Bronchial epithelial cell (primary cell): ENCODE results near the gene EPB41L4B. TPM values are rescaled to one million over a fixed set of nuclear protein-coding genes. Genes with fewer than 3 reads are reported as not detected.
A peak's percentile ranks its signal among the peaks of the same experiment; 100 is the strongest.

Experiments used
- DNase-seq: peaks from one replicate; pipeline ENCODE4 v3.0.0-alpha.2; 2010; ENCODE audit warnings: low read depth
- FAIRE-seq: peaks from 2 replicates; lab custom pipeline; 2011; peaks lifted over from hg19 to GRCh38; lab: Jason Lieb, UNC
- H3K27me3 ChIP-seq: 2 replicates; pipeline ENCODE4 v1.5.1; 2011; ENCODE audit warnings: low read length; ENCODE audit not compliant: control insufficient read depth, insufficient read depth
- H3K36me3 ChIP-seq: 2 replicates; pipeline ENCODE4 v1.5.1; 2011; ENCODE audit warnings: low read length; ENCODE audit not compliant: control insufficient read depth, insufficient read depth
- H3K4me3 ChIP-seq: 2 replicates; pipeline ENCODE4 v1.5.1; 2011; ENCODE audit warnings: mild to moderate bottlenecking, low read depth, low read length, control low read depth
- CTCF ChIP-seq: IDR thresholded peaks from 2 replicates; pipeline ENCODE4 v1.5.1; 2011; ENCODE audit warnings: mild to moderate bottlenecking, moderate library complexity, low read length, control low read depth, inconsistent platforms; ENCODE audit not compliant: insufficient read depth, severe bottlenecking
- total RNA-seq: library from RNA; depleted of rRNA; stranded (reverse); fragments of >200 nt; gene quantifications from 2 replicates; pipeline ENCODE4 v1.2.1, GENCODE V29; 2014

Gene EPB41L4B
- total RNA-seq, 1 donor from 2014 or later, result 30.3 TPM

DNA sequence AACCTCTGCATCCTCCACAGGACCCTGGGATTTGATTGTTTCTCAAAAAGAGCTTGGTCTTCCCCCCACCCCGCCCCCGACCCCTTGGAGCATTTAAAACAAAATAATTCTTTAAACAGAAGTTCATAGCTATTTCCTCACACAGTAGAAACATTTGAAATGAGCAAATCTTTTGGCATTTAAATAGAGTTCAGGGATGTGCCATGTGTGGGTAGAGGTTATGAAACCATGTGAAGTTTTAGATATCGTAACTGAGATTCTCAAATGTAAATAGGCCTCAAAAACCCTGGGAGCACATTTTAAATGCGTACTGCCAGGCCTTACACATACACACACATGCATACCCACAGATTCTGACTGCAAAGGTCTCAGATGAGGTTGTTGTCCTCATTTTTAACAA is 66.5 kb downstream of the EPB41L4B start:
- FAIRE-seq (no peak), DNase-seq (peak; percentile 69)
- Histone ChIP-seq H3K36me3 (peaks cover 8% of the 10 kb centered on the region), H3K4me3 (no peak overlapping the region), H3K27me3 (no peaks in the 10 kb centered on the region)
- no peak for TF ChIP-seq CTCF

DNA sequence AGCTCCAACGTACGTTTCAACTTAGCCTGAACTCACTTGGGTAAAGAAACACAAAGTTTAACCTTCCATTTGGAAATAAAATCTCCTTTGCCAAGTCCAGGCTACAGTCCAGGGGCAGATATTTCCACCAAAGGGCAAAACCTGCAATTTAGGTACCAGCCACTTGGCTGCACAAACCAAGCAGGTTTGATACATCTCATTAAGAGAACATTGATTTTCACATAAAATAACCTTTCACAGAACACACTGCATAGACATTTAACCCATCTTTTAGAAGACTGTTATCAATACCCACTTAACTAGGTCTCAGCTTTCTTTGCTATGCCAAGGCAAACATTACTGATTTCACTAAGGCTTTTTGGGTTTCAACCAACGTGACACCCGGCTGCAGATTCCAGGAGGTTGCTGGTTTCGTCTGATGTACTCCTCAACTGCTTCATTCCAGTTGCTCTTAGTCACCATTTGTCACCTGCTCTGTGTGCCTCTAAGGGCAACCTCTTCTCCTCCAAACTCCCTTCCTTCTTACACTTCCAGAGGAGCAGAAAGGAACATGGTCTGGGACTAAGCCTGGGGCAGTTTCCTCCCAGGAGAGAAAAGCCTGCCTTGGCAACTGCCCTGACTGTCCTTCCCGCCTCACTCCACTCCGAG is 67.1 kb downstream of the EPB41L4B start:
- DNase-seq (peak; percentile 86), FAIRE-seq (peak; percentile 89)
- H3K36me3 ChIP-seq, result peaks cover 8% of the 10 kb centered on the region
- no peaks in the 10 kb centered on the region for H3K27me3 ChIP-seq
- TF ChIP-seq CTCF, result peak; percentile 4
- no peak overlapping the region for H3K4me3 ChIP-seq

DNA sequence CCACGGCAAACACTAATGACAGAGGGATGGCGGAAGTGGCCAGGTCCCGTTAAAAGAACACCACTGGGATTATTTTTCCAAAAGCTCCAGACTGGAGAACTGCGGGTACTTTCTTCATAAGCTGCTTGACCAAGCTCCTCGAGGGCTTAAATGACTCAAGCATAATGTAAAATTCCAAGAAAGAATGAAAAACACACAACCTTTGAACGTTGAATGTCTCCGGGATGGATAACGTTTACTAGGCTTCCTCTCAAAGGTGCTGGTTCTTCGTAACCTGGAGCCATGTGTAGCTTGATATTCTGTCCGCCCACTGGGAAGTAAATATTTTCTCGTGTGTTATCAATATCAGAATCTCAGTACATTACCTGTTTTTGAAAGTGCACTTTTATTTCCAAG is 67.6 kb downstream of the EPB41L4B start:
- no peaks in the 10 kb centered on the region for H3K27me3 ChIP-seq
- FAIRE-seq (no peak), DNase-seq (no peak)
- no peak for TF ChIP-seq CTCF
- H3K36me3 ChIP-seq, result peaks cover 8% of the 10 kb centered on the region
- no peak overlapping the region for H3K4me3 ChIP-seq

DNA sequence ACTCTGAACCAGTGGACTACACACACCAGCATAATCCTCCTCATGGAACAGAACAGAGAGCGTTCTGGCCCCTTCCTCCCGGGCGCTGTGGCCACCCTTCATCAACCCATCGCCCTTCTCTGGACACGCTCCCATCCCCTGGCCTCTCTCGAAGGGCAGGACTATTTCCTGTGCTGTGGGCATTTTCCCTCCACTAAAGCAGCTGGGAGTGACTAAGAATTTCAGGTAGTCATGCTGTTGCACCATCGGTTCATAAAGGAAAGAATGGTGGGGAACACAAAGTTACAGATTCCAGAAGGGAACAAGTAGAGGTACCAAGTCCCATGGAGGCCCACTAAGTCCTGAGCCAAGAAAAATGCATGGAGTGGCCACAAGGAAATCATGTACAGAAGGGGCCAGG is 68.6 kb downstream of the EPB41L4B start:
- DNase-seq, result peak; percentile 86
- no peak for FAIRE-seq
- H3K36me3 ChIP-seq, result peaks cover 5% of the 10 kb centered on the region
- H3K27me3 ChIP-seq, result no peaks in the 10 kb centered on the region
- no peak overlapping the region for H3K4me3 ChIP-seq
- TF ChIP-seq CTCF, result no peak

- H3K27me3 ChIP-seq, result no peaks in the 10 kb centered on the region
- no peak for TF ChIP-seq CTCF
- H3K4me3 ChIP-seq, result no peak overlapping the region
- no peak for FAIRE-seq
- no peak for DNase-seq
- H3K36me3 ChIP-seq, result peaks cover 3% of the 10 kb centered on the region
These were observed 69.1 kb downstream of the EPB41L4B start for GRCh38 chr9:109251776-109252106.
